Transverse colon (tissue), 4 donors: ENCODE data around the gene AKAP9. TPM values are rescaled to one million over a fixed set of nuclear protein-coding genes. Genes with fewer than 3 reads are reported as not detected.

Source experiments
- DNase-seq: peaks from one replicate; pipeline ENCODE4 v3.0.0-alpha.2; 2019
- H3K27ac ChIP-seq, 4 donors: fragments of 200-600 bp; sonication (generic); 2 replicates each; pipeline ENCODE4 v1.5.1; 2016 to 2018; ENCODE audit warnings: inconsistent platforms in 4 of 4
- H3K27me3 ChIP-seq: fragments of 200-600 bp; sonication (generic); 2 replicates; pipeline ENCODE4 v1.5.1; 2017; ENCODE audit warnings: inconsistent platforms
- H3K36me3 ChIP-seq, 4 donors: fragments of 200-600 bp; sonication (generic); 2 replicates each; pipeline ENCODE4 v1.5.1; 2017 to 2019; ENCODE audit warnings: inconsistent platforms in 4 of 4
- H3K4me1 ChIP-seq, 4 donors: fragments of 200-600 bp; sonication (generic); 2 replicates each; pipeline ENCODE4 v1.5.1; 2017 to 2020; ENCODE audit warnings: inconsistent platforms in 4 of 4
- H3K4me3 ChIP-seq, 4 donors: fragments of 200-600 bp; sonication (generic); 1 replicate in 1 of 4; 2 replicates in 3 of 4; pipeline versions ENCODE4 v1.5.1 to v1.6.1; 2017 to 2019; ENCODE audit warnings: inconsistent platforms in 4 of 4
- H3K9me3 ChIP-seq, 2 donors: fragments of 200-600 bp; sonication (generic); 2 replicates each; pipeline ENCODE4 v1.5.1; 2017 to 2019; ENCODE audit warnings: inconsistent platforms in 2 of 2
- CTCF ChIP-seq, 5 experiments: fragments of 200-600 bp in 3 of 5; fragments of 450-650 bp in 2 of 5; sonication (generic) in 3 of 5; IDR thresholded peaks; 1 replicate in 2 of 5; 2 replicates in 3 of 5; pipeline ENCODE4 v1.5.1; 2016 to 2017; ENCODE audit warnings: antibody characterized with exemption in 5 of 5, inconsistent platforms in 3 of 5, mild to moderate bottlenecking in 2 of 5, moderate library complexity in 1 of 5
- EP300 ChIP-seq: sonication (generic); formaldehyde crosslinking; IDR thresholded peaks from one replicate; pipeline ENCODE4 v1.6.1; 2017; ENCODE audit warnings: antibody characterized with exemption, low read depth
- POLR2A ChIP-seq: fragments of 450-650 bp; IDR thresholded peaks from one replicate; pipeline ENCODE4 v1.6.1; 2016; ENCODE audit warnings: antibody characterized with exemption, mild to moderate bottlenecking, moderate library complexity
- POLR2AphosphoS5 ChIP-seq, 3 donors: sonication (generic); formaldehyde crosslinking; IDR thresholded peaks; one replicate each; pipeline ENCODE4 v1.6.1; 2016; ENCODE audit warnings: antibody characterized with exemption in 3 of 3
- WGBS, 2 donors: methylation state at CpG; one replicate each; pipeline ENCODE4 v1.1.5; 2018; ENCODE audit warnings: low coverage in 1 of 2; 5-methylcytosine and 5-hydroxymethylcytosine counted together
- in situ Hi-C, 4 donors: fragments of 200-750 bp; cut with MboI; loops; one replicate each; pipeline versions ENCODE4 v1.15.0 to v1.15.1; 2017; ENCODE audit warnings: low sequenced_read_pairs in 3 of 4, low pct_ligation_motif_present in 1 of 4, low pct_unique_long_range_greater_than_20kb in 1 of 4
- intact Hi-C: fragments of 100-400 bp; cut with DNase I; formaldehyde crosslinking; loops from one replicate; pipeline ENCODE4 v1.15.1; 2023; ENCODE audit warnings: low total_unique reads
- total RNA-seq, 4 donors: library from RNA; depleted of rRNA; stranded (reverse); fragments of >200 nt; gene quantifications; one replicate each; pipeline ENCODE4 v1.1.0, GENCODE V29; 2016

AKAP9 gene
- total RNA-seq, 4 donors from 2014 or later: 203 to 262 (median 234) TPM

GRCh38 chr7:92133133-92133736 is 192.6 kb downstream of the AKAP9 start:
- peak overlapping the region; percentile 92 to 97 (median 94) for H3K27ac ChIP-seq
- H3K27me3 ChIP-seq: no peaks in the 10 kb centered on the region
- TF ChIP-seq POLR2AphosphoS5 (IDR thresholded peaks at IDR 0.05): no peak
- no peak for TF ChIP-seq EP300
- no peak for TF ChIP-seq POLR2A
- no peak for TF ChIP-seq CTCF (IDR thresholded peaks at IDR 0.05)
- H3K4me1 ChIP-seq: peaks cover 11 to 28% (median 14%) of the 10 kb centered on the region in 4 donors
- peaks cover 0 to 5% (median 0%) of the 10 kb centered on the region in 4 donors for H3K36me3 ChIP-seq
- DNase-seq: no peak
- in situ Hi-C loops: no loop called here
- H3K4me3 ChIP-seq: peak overlapping the region; percentile 57 to 98 (median 84)
- 22 to 34% methylated on average over 4 to 15 of the region's 15 CpGs for WGBS, 2 donors
- H3K9me3 ChIP-seq: no peaks in the 10 kb centered on the region
- intact Hi-C loops: no loop called here

- Histone ChIP-seq H3K36me3 (peaks cover 0 to 5% (median 0%) of the 10 kb centered on the region in 4 donors), H3K27ac (peak overlapping the region; percentile 92 to 97 (median 94)), H3K9me3 (no peaks in the 10 kb centered on the region), H3K4me1 (peaks cover 11 to 28% (median 14%) of the 10 kb centered on the region in 4 donors), H3K4me3 (peak overlapping the region; percentile 57 to 98 (median 84)), H3K27me3 (no peaks in the 10 kb centered on the region)
- TF ChIP-seq EP300: no peak
- no peak for TF ChIP-seq POLR2A
- no peak for TF ChIP-seq POLR2AphosphoS5 (IDR thresholded peaks at IDR 0.05)
- TF ChIP-seq CTCF (IDR thresholded peaks at IDR 0.05): peak; percentile 81 to 95 (median 89)
- in situ Hi-C loops: no loop called here
- WGBS, 2 donors: 0% methylated on average over 27 of the region's 42 CpGs; no CpG with 5 or more reads in 1 of the 2 donors
- peak; percentile 78 for DNase-seq
- intact Hi-C loops: no loop called here
Measured at GRCh38 chr7:92133737-92134270, 193.1 kb downstream of the AKAP9 start.

- in situ Hi-C loops (no loop called here), intact Hi-C loops (no loop called here)
- WGBS, 2 donors: 1% methylated on average over 36 of the region's 73 CpGs; no CpG with 5 or more reads in 1 of the 2 donors
Measured at GRCh38 chr7:92134271-92135051, 193.8 kb downstream of the AKAP9 start, which contains the start of gene CYP51A1. TSS of gene CYP51A1 (minus strand) at chr7:92134477. CDS start at chr7:92134364, 113 bp downstream.

More at GRCh38 chr7:92134271-92135051, 193.8 kb downstream of the AKAP9 start, which contains the start of gene CYP51A1:
- Histone ChIP-seq H3K36me3 (peaks cover 0 to under 1% (median 0%) of the 10 kb centered on the region in 4 donors), H3K9me3 (no peaks in the 10 kb centered on the region), H3K27ac (peak within 1 kb of the TSS; percentile 92 to 97 (median 94)), H3K4me1 (peaks cover 11 to 28% (median 14%) of the 10 kb centered on the region in 4 donors), H3K4me3 (peak within 1 kb of the TSS; percentile 57 to 98 (median 84)), H3K27me3 (no peaks in the 10 kb centered on the region)
- DNase-seq: peak; percentile 96
- TF ChIP-seq POLR2A (peak; percentile 91), EP300 (no peak), CTCF (IDR thresholded peaks at IDR 0.05) (peak in 1 of 5 experiments; percentile 13), POLR2AphosphoS5 (IDR thresholded peaks at IDR 0.05) (peak; percentile 87 to 95 (median 90))
